ENCODE data around the gene CD302. TPM values are rescaled to one million over a fixed set of nuclear protein-coding genes. Genes with fewer than 3 reads are reported as not detected.
"Not testable (repeated sequence)": the region's sequence is repeated elsewhere in the genome, so short reads cannot be mapped to it uniquely, and the experiment has no call there.

The CD302 gene
- total RNA-seq, 1 donor from 2014 or later: 109 TPM

DNA sequence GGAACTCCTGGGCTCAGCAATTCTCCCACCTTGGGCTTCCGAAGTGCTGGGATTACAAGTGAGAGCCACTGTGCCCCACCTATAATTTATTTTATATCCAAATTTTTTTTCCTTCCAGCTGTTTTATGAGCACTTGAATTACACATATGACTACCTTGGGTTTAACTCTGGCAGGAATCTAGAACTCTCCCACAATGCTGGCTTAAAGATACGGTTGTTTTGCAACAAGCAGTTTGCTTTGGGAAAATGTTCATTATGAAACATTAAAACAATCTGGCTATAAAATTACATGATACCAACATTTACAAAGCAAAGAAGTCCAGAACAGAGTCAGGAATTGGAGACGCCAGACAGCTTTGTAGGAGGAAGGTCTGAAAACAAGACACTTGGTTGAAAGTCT is 12.8 kb downstream of the CD302 start:
- Histone ChIP-seq H3K27ac (no peak overlapping the region), H3K4me1 (peaks cover 22% of the 10 kb centered on the region), H3K27me3 (no peaks in the 10 kb centered on the region), H3K4me3 (no peak overlapping the region), H3K9me3 (no peaks in the 10 kb centered on the region), H3K36me3 (peaks cover 9% of the 10 kb centered on the region)
- intact Hi-C loops (cut with DNase I): no loop called here
- TF ChIP-seq CTCF (IDR thresholded peaks at IDR 0.05): no peak
- DNase-seq (no peak), ATAC-seq (no peak)

- intact Hi-C loops (cut with DNase I); H3K27me3 ChIP-seq; H3K27ac ChIP-seq; DNase-seq; H3K9me3 ChIP-seq; H3K4me3 ChIP-seq: not testable (repeated sequence)
- peaks cover 13% of the 10 kb centered on the region for H3K36me3 ChIP-seq
- peak; percentile 62 for ATAC-seq
- H3K4me1 ChIP-seq: peaks cover 17% of the 10 kb centered on the region
Measured at GRCh38 chr2:159784744-159785143, 13.3 kb downstream of the CD302 start.

DNA sequence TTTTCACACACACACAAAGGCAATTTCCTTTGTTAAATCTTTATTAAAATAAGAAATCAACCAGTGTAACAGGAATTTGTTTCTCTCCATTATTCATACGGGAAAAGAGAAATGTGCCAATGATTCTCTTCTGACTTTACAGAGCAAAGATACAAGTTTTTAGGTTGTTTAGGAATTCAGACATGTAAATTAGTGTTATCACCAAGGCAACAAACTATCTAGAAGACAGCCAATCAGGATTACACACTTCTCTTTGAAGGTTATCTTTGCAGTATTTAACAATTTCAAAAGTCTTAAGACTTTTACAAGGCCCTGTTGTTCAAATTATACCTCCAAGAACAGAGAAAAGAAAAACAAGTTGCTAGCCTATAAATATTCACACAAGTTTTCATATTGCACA is 14.5 kb downstream of the CD302 start:
- peaks cover 13% of the 10 kb centered on the region for H3K4me1 ChIP-seq
- no peaks in the 10 kb centered on the region for H3K27me3 ChIP-seq
- H3K27ac ChIP-seq: no peak overlapping the region
- H3K9me3 ChIP-seq: no peaks in the 10 kb centered on the region
- no peak for TF ChIP-seq CTCF (IDR thresholded peaks at IDR 0.05)
- DNase-seq: no peak
- intact Hi-C loops (cut with DNase I): no loop called here
- ATAC-seq: no peak
- no peak overlapping the region for H3K4me3 ChIP-seq
- H3K36me3 ChIP-seq: peaks cover 23% of the 10 kb centered on the region

GRCh38 chr2:159776321-159776720 is 21.7 kb downstream of the CD302 start:
- intact Hi-C loops (cut with DNase I): no loop called here
- no peaks in the 10 kb centered on the region for H3K4me1 ChIP-seq
- ATAC-seq (no peak), DNase-seq (no peak)
- no peak overlapping the region for H3K27ac ChIP-seq
- H3K9me3 ChIP-seq: no peaks in the 10 kb centered on the region
- H3K27me3 ChIP-seq: no peaks in the 10 kb centered on the region
- no peak for TF ChIP-seq CTCF (IDR thresholded peaks at IDR 0.05)
- H3K36me3 ChIP-seq: peaks cover 70% of the 10 kb centered on the region
- no peak overlapping the region for H3K4me3 ChIP-seq

- peaks cover 67% of the 10 kb centered on the region for H3K36me3 ChIP-seq
- DNase-seq: no peak
- no peak overlapping the region for H3K4me3 ChIP-seq
- no peaks in the 10 kb centered on the region for H3K9me3 ChIP-seq
- H3K27me3 ChIP-seq: no peaks in the 10 kb centered on the region
- intact Hi-C loops (cut with DNase I): no loop called here
- H3K4me1 ChIP-seq: no peaks in the 10 kb centered on the region
- H3K27ac ChIP-seq: no peak overlapping the region
- ATAC-seq: no peak
- TF ChIP-seq CTCF (IDR thresholded peaks at IDR 0.05): no peak
Measured at GRCh38 chr2:159775021-159775420, 23.0 kb downstream of the CD302 start.

DNA sequence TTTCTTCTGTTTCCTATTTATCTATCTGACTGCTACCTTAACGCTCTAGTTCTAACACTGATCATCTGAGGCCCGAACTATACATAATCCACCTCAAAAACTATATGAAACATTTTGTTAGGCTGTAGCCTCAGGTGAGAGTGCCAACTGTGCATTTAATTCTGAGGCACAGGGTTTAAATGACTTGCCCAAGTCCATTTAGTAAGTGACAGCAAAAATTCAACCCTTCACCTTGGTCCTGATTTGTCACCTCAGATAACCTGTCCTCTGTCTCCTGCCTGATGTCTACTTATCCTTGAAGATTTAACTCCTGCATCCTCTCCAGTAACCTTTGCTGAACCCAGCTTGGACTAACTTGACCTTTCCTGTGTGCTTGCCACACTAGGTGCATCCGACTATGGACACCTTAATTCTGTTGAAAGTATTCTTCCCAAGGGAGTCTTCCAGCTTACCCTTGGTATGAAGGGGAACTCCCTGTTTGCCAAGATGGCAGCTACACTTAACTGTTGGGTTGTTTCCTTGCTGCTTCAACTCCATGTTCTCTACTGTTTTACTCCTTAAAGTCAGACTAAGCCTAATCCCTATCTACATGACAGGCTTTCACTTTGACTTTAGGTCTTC is 23.5 kb downstream of the CD302 start:
- peaks cover 67% of the 10 kb centered on the region for H3K36me3 ChIP-seq
- no peaks in the 10 kb centered on the region for H3K9me3 ChIP-seq
- no peaks in the 10 kb centered on the region for H3K4me1 ChIP-seq
- ATAC-seq (no peak), DNase-seq (no peak)
- TF ChIP-seq CTCF (IDR thresholded peaks at IDR 0.05): no peak
- no peak overlapping the region for H3K4me3 ChIP-seq
- no peak overlapping the region for H3K27ac ChIP-seq
- H3K27me3 ChIP-seq: no peaks in the 10 kb centered on the region
- intact Hi-C loops (cut with DNase I): no loop called here

All from upper lobe of right lung (tissue), 1 donor.